22Rv1 (cell line): ENCODE results near the gene STK11IP.

Source experiments
- H3K27ac ChIP-seq: fragments of 450-650 bp; 2 replicates; pipeline ENCODE4 v1.5.1; 2017
- ZFX ChIP-seq: fragments of 450-650 bp; IDR thresholded peaks from 2 replicates; pipeline ENCODE4 v1.6.1; 2017; ENCODE audit warnings: antibody characterized with exemption, borderline replicate concordance
- TF ChIP-seq, protein P1 (sequence below): fragments of 450-650 bp; IDR thresholded peaks from 2 replicates; pipeline ENCODE4 v1.5.1; 2017; ENCODE audit warnings: mild to moderate bottlenecking

The STK11IP gene

DNA sequence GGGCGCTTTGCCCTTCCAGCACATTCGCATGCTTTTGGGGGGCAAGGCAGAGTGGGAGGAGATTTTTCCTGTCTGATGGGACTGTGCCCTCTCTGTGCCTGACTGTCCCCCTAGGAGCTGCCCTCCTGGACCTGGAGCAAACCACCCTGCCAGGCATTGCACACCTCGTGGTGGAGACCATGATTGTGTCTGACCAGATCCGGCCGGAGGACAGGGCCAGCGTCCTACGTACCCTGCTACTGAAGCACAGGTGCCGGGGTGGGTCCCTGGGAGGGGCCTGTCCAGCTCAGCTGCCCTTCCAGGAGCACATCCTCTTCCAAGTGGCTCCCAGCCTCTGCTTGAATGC lies 35.1 kb downstream of the STK11IP start:
- H3K27ac ChIP-seq: no peak overlapping the region
- TF ChIP-seq, protein P1, sequence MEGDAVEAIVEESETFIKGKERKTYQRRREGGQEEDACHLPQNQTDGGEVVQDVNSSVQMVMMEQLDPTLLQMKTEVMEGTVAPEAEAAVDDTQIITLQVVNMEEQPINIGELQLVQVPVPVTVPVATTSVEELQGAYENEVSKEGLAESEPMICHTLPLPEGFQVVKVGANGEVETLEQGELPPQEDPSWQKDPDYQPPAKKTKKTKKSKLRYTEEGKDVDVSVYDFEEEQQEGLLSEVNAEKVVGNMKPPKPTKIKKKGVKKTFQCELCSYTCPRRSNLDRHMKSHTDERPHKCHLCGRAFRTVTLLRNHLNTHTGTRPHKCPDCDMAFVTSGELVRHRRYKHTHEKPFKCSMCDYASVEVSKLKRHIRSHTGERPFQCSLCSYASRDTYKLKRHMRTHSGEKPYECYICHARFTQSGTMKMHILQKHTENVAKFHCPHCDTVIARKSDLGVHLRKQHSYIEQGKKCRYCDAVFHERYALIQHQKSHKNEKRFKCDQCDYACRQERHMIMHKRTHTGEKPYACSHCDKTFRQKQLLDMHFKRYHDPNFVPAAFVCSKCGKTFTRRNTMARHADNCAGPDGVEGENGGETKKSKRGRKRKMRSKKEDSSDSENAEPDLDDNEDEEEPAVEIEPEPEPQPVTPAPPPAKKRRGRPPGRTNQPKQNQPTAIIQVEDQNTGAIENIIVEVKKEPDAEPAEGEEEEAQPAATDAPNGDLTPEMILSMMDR: no peak
- no peak for TF ChIP-seq ZFX

DNA sequence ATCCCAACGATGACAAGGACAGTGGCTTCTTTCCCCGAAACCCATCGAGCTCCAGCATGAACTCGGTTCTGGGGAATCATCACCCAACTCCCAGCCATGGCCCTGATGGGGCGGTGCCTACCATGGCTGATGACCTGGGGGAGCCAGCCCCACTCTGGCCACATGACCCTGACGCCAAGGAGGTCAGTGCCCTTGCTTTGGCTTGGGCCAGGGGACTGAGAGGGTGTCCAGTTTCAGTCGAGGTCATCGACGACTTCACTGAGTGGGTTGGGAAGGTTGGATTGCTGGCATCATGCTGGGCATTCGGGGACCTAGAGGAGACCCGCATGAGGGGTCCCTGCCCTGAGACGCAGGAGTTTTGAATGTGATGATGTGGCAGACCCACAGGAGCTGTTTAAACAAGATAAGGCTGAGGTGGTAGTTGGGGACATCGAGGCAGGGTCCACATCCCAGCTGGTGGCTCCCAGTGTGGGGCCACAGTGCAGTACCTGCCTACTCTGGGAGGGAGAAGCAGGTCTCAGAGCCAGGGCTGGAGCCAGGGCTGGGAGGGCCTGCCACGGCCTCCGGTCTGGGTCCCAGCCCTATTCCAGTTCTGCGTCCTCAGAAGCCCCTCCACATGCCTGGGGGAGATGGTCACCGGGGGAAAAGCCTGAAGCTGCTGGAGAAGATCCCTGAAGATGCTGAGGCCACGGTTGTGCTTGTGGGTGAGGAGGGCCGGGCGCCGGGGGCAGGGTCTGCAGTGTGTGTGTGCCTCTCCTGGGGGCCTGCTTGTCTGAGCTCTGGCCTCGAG lies 35.8 kb downstream of the STK11IP start:
- H3K27ac ChIP-seq: no peak overlapping the region
- TF ChIP-seq, protein P1: no peak
- TF ChIP-seq ZFX: no peak

DNA sequence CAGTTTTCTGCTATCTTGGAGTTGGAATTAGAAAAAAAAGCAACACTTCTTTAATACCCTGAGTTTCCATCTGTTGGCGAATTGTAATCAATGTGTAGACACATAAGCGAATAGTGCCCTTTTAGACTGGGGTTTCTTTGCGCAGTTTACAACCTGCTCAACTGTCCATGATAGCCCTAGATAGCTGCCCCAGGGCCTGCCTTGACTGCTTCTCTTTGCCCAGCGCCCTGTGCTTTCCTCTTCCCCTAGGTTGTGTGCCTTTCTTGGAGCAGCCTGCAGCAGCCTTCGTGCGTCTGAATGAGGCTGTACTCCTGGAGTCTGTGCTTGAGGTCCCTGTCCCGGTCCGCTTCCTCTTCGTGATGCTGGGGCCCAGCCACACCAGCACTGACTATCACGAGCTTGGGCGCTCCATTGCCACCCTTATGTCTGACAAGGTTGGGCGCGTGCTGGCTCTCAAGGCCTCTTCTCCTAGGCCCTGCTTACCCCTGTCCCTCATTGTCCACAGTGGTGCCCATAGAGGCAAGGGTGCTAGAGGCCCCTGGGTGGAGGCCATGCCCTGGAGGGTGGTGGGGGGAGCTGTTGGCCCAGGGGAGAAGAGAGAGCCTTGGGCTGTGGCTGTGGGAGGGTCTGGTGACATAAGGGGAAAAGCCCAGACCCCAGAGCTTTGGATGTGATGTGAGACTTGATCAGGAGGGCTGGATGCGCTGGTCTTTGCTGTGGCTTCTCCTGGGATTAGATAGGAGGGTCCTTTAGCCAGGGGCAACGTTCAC lies 36.7 kb downstream of the STK11IP start:
- no peak overlapping the region for H3K27ac ChIP-seq
- no peak for TF ChIP-seq ZFX
- TF ChIP-seq, protein P1: no peak

DNA sequence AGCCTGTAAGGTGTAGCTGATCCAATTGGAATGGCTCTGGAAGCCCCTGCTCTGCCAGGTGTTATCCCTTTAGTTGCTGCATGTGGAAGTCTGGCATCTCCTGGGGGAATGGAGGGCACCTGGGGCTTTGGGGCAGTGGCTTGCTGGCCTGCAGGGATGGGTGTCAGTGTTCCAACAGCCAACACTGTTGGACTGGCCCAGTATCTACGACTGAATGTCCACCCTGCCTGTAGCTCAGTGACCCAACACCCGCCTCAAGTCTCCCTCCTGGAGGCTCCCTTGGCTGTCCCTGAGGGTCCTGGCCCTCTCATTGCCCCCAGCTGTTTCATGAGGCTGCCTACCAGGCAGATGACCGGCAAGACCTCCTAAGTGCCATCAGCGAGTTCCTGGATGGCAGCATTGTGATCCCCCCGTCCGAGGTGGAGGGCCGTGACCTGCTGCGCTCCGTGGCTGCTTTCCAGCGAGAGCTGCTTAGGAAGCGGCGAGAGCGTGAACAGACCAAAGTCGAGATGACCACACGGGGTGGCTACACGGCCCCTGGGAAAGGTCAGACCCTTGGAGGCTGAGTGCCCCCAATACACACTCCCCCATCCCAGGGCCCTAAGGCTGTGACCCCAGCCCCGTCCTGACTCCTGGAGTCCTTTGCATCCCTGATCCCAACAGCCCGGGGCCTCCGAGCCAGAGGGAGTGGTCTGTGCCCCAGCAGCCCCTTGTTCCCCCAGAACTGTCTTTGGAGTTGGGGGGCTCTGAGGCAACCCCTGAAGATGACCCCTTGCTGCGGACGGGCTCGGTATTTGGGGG lies 37.5 kb downstream of the STK11IP start:
- no peak overlapping the region for H3K27ac ChIP-seq
- TF ChIP-seq, protein P1: no peak
- no peak for TF ChIP-seq ZFX

DNA sequence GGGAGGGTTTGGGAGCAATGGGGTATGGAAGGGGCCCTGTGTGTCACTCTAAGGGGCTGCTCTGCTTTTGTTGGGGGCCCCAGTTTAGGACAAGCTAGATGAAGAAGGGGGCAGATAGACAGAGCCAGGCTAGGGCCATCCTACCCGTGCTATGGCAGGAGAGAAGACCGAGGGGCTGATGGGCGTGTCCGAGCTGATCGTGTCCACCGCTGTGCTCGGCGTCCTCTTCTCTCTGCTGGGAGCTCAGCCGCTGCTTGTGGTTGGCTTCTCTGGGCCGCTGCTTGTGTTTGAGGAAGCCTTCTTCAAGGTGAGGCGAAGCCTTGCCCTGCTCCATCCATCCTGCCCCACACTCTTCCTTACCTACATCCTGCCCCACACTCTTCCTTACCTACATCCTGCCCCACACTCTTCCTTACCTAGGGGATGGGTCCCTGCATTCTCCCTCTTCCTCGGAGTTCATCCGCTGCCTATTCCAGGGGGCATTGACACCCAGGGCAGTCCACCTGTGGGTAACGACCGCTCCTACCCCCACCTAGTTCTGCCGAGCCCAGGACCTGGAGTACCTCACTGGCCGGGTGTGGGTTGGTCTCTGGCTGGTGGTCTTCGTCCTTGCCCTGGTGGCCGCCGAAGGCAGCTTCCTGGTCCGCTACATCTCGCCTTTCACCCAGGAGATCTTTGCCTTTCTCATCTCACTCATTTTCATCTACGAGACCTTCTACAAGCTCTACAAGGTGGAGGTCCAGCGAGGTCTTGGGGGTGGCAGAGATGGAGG lies 38.7 kb downstream of the STK11IP start:
- TF ChIP-seq, protein P1: no peak
- no peak for TF ChIP-seq ZFX
- H3K27ac ChIP-seq: no peak overlapping the region

DNA sequence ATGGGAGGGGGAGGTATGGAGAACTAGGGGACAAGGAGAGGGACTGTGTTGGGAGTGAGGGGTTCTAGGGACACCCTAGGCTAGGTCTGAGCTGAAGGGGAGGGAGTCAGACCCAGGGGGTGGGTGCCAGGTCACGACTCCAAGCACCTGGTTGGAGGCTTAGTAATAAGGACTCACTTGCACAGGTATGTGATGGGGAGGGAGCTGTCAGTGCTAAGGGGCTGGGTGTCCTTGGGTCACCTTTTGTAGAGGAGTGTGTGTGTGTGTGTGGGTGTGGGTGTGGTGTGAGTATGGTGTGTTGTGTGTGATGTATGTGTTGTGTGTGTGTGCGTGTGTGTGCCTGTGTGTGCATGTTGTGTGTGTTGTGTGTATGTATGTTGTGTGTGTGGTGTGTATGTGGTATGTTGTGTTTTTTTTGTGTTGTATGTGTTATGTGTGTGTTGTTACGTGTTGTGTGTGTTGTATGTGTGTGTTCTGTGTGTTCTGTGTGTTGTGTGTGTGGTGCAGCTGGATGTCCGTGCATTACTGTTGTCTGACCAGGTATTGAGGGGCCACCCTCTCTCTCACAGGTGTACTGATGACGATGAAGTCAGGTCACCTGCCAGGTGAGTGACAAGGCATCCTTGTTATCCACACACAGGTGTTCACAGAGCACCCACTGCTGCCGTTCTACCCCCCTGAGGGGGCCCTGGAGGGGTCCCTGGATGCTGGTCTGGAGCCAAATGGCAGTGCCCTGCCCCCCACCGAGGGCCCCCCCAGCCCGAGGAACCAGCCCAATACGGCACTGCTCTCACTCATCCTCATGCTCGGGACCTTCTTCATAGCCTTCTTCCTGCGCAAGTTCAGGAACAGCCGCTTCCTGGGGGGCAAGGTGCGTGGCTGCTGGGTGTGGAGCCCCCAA lies 39.5 kb downstream of the STK11IP start:
- TF ChIP-seq ZFX: no peak
- TF ChIP-seq, protein P1: no peak
- no peak overlapping the region for H3K27ac ChIP-seq
